Measurements from ENCODE around the gene FAM78A. TPM values are rescaled to one million over a fixed set of nuclear protein-coding genes. Genes with fewer than 3 reads are reported as not detected.

Gene FAM78A
- total and polyA plus RNA-seq, 2 of the 8 experiments (the other 6 are each of a cell fraction or from before 2014, with no cell fraction given): 3.1 TPM

- Histone ChIP-seq H3K4me3 (ENCODE audit: extremely low read depth in 1 of 4, insufficient read depth in 2 of 4, low read depth in 3 of 4, low read length in 4 of 4) (no peak overlapping the region), H2BK12ac (ENCODE audit: low read depth, low read length) (no peak overlapping the region), H3K14ac (ENCODE audit: insufficient read length) (no peak overlapping the region), H2AK5ac (ENCODE audit: low read depth, low read length) (no peak overlapping the region), H3K79me2 (ENCODE audit: control insufficient read depth in 1 of 2, insufficient read depth in 2 of 2, low read length in 2 of 2) (no peaks in the 10 kb centered on the region; a peak in 1 of 4 replicates), H3K4me2 (ENCODE audit: insufficient read depth in 1 of 2, low read depth in 2 of 2, low read length in 2 of 2) (no peak overlapping the region), H2BK120ac (replicated peaks; ENCODE audit: low read depth, low read length) (no peak overlapping the region), H3K56ac (replicated peaks; ENCODE audit: insufficient read length, low read depth, low read length) (no peak overlapping the region), H3K36me3 (ENCODE audit: control insufficient read depth in 2 of 4, insufficient read depth in 4 of 4, low read length in 3 of 4) (peaks cover 0 to 3% (median 1%) of the 10 kb centered on the region in 4 experiments; a peak in 3 of 8 replicates), H2AFZ (ENCODE audit: low read length) (no peak overlapping the region), H2BK15ac (ENCODE audit: low read length) (no peak overlapping the region), H4K8ac (ENCODE audit: extremely low read depth, insufficient read depth, low read length) (no peak overlapping the region), H4K91ac (replicated peaks; ENCODE audit: insufficient read length, low read length) (no peak overlapping the region), H4K20me1 (replicated peaks in 1 of 2; ENCODE audit: control insufficient read depth in 1 of 2, insufficient read depth in 2 of 2, low read length in 2 of 2) (no peaks in the 10 kb centered on the region), H3K4ac (replicated peaks; ENCODE audit: insufficient read length, low read depth, low read length) (no peak overlapping the region), H3K4me1 (replicated peaks in 1 of 4; ENCODE audit: control insufficient read depth in 3 of 4, insufficient read depth in 4 of 4, low read length in 3 of 4) (peaks cover 0 to 3% (median 1%) of the 10 kb centered on the region in 4 experiments; a peak in 2 of 7 replicates), H3K27me3 (replicated peaks in 1 of 4; ENCODE audit: control insufficient read depth in 3 of 4, extremely low read depth in 1 of 4, insufficient read depth in 3 of 4, low read length in 3 of 4) (no peaks in the 10 kb centered on the region), H3K18ac (ENCODE audit: extremely low read depth, low read length) (no peak overlapping the region), H2BK20ac (ENCODE audit: low read length) (no peak overlapping the region), H3K9me3 (ENCODE audit: insufficient read depth in 2 of 2, low read depth in 1 of 2, low read length in 1 of 2) (peaks cover 0 to 3% of the 10 kb centered on the region in 2 experiments; a peak in 1 of 4 replicates), H3K23ac (ENCODE audit: insufficient read length) (no peak overlapping the region), H3K23me2 (ENCODE audit: low read depth, low read length) (no peaks in the 10 kb centered on the region), H4K5ac (ENCODE audit: insufficient read length, low read depth, low read length) (no peak overlapping the region), H3K79me1 (ENCODE audit: low read depth, low read length) (no peaks in the 10 kb centered on the region), H3K9ac (replicated peaks in 1 of 4; ENCODE audit: extremely low read depth in 1 of 4, low read depth in 3 of 4, low read length in 3 of 4) (no peak overlapping the region), H2BK5ac (ENCODE audit: low read depth, low read length) (no peak overlapping the region), H3K27ac (ENCODE audit: low read depth, low read length) (no peak overlapping the region)
- ChIA-PET CTCF (ENCODE audit: partially characterized antibody) (interaction anchor here (1.4 to 2.2 kb wide), 3 partner anchors 11 to 119 kb away, joined by 4 to 8 read pairs (median 6); no protein-coding TSS in a partner anchor), POLR2A (ENCODE audit: partially characterized antibody) (interaction anchor here (1.1 kb wide), 1 partner anchor 10 kb away, joined by 3 read pairs; no protein-coding TSS in a partner anchor)
- DNase-seq (ENCODE audit: low read depth in 1 of 2, low spot score in 2 of 2) (no peak), FAIRE-seq (no peak)
- TF ChIP-seq CTBP2 (IDR thresholded peaks at IDR 0.05; ENCODE audit: borderline replicate concordance, insufficient read depth, insufficient read length, low read length) (no peak), ATF3 (IDR thresholded peaks at IDR 0.05; ENCODE audit: insufficient read depth, low read depth, low read length) (no peak), TAF7 (optimal IDR thresholded peaks at IDR 0.05; ENCODE audit: borderline replicate concordance, low read depth, low read length) (no peak), YY1 (IDR thresholded peaks at IDR 0.05; ENCODE audit: low read depth, low read length) (no peak), CTCF (IDR thresholded peaks at IDR 0.05; ENCODE audit: control extremely low read depth in 1 of 3, insufficient read depth in 1 of 3, low read depth in 1 of 3, low read length in 3 of 3) (no peak)
- WGBS, 2 experiments (ENCODE audit: extremely low coverage in 1 of 2, insufficient coverage in 1 of 2, insufficient read length in 1 of 2, insufficient replicate concordance in 2 of 2, low coverage in 1 of 2, low lambda C conversion rate in 2 of 2, missing lambda C conversion rate in 1 of 2): 83% methylated on average over 6 of the region's 6 CpGs; no CpG with 5 or more reads in 1 of the 2 experiments
These were observed 58.8 kb downstream of the FAM78A start for GRCh38 chr9:131217331-131218031.

Measured in H1 (cell line).